Keratinocyte (primary cell): ENCODE data around the gene ZNRD2. TPM values are rescaled to one million over a fixed set of nuclear protein-coding genes. Genes with fewer than 3 reads are reported as not detected.

Experiments
- DNase-seq: peaks from one replicate; pipeline ENCODE4 v3.0.0-alpha.2; 2011; ENCODE audit warnings: low read depth, missing footprints, low spot score
- FAIRE-seq: peaks from 2 replicates; lab custom pipeline; 2011; peaks lifted over from hg19 to GRCh38; lab: Jason Lieb, UNC
- H2AFZ ChIP-seq: 2 replicates; pipeline ENCODE4 v1.6.0; 2012; ENCODE audit warnings: low read length, control low read depth, inconsistent platforms; ENCODE audit not compliant: control insufficient read depth
- H3K27ac ChIP-seq: 2 replicates; pipeline ENCODE4 v1.5.1; 2011; ENCODE audit warnings: low read length; ENCODE audit not compliant: control insufficient read depth, insufficient read depth
- H3K27me3 ChIP-seq: 3 replicates; pipeline ENCODE4 v1.6.0; 2011; ENCODE audit warnings: low read length; ENCODE audit not compliant: control insufficient read depth, insufficient read depth; ENCODE audit errors: extremely low read depth
- H3K36me3 ChIP-seq, 2 experiments: 2 replicates in 1 of 2; 3 replicates in 1 of 2; pipeline ENCODE4 v1.5.1; 2011; ENCODE audit warnings: low read length in 2 of 2, mild to moderate bottlenecking in 1 of 2; ENCODE audit not compliant: control insufficient read depth in 2 of 2, insufficient read depth in 2 of 2; ENCODE audit errors: extremely low read depth in 1 of 2
- H3K4me1 ChIP-seq: 3 replicates; pipeline ENCODE4 v1.5.1; 2011; ENCODE audit warnings: low read length; ENCODE audit not compliant: control insufficient read depth, insufficient read depth; ENCODE audit errors: extremely low read depth
- H3K4me2 ChIP-seq: 3 replicates; pipeline ENCODE4 v1.6.0; 2011; ENCODE audit warnings: low read depth, low read length; ENCODE audit not compliant: control insufficient read depth, insufficient read depth; ENCODE audit errors: extremely low read depth
- H3K4me3 ChIP-seq, 3 experiments: fragments of 200-600 bp in 1 of 3; sonication (generic) in 1 of 3; 2 replicates in 2 of 3; 3 replicates in 1 of 3; pipeline ENCODE4 v1.5.1; 2011 to 2016; ENCODE audit warnings: low read length in 3 of 3, mild to moderate bottlenecking in 3 of 3, control low read depth in 2 of 3, inconsistent platforms in 1 of 3, low read depth in 1 of 3, mixed read lengths in 1 of 3, mixed run types in 1 of 3, moderate library complexity in 1 of 3; ENCODE audit not compliant: control insufficient read depth in 2 of 3, insufficient read depth in 2 of 3; ENCODE audit errors: extremely low read depth in 1 of 3
- H3K79me2 ChIP-seq: 2 replicates; pipeline ENCODE4 v1.6.0; 2012; ENCODE audit warnings: low read length; ENCODE audit not compliant: control insufficient read depth, insufficient read depth
- H3K9ac ChIP-seq: 3 replicates; pipeline ENCODE4 v1.6.0; 2011; ENCODE audit warnings: low read length; ENCODE audit not compliant: control insufficient read depth, insufficient read depth; ENCODE audit errors: extremely low read depth
- H3K9me1 ChIP-seq: 3 replicates; pipeline ENCODE4 v1.6.0; 2011; ENCODE audit warnings: low read length; ENCODE audit not compliant: control insufficient read depth, insufficient read depth; ENCODE audit errors: extremely low read depth
- H3K9me3 ChIP-seq: 2 replicates; pipeline ENCODE4 v1.5.1; 2012; ENCODE audit warnings: low read depth, low read length; ENCODE audit not compliant: control insufficient read depth
- H4K20me1 ChIP-seq: 3 replicates; pipeline ENCODE4 v1.6.0; 2011; ENCODE audit warnings: low read length; ENCODE audit not compliant: control insufficient read depth, insufficient read depth; ENCODE audit errors: extremely low read depth
- CTCF ChIP-seq, 3 experiments: IDR thresholded peaks in 1 of 3; conservative IDR thresholded peaks in 1 of 3; optimal IDR thresholded peaks in 1 of 3; 2 replicates in 2 of 3; 3 replicates in 1 of 3; pipeline versions ENCODE3 to v1.5.1; 2011; ENCODE audit warnings: low read length in 3 of 3, mild to moderate bottlenecking in 3 of 3, moderate library complexity in 2 of 3, control low read depth in 1 of 3, inconsistent platforms in 1 of 3; ENCODE audit not compliant: insufficient read depth in 2 of 3; ENCODE audit errors: extremely low read depth in 1 of 3
- EZH2 ChIP-seq: IDR thresholded peaks from one replicate; pipeline ENCODE4 v1.6.1; 2012; ENCODE audit warnings: inconsistent platforms, mild to moderate bottlenecking, low read length, moderate library complexity
- dilution Hi-C: fragments of 300-500 bp; cut with MboI; formaldehyde crosslinking; loops from one replicate; pipeline ENCODE4 v1.7.0; 2020; ENCODE audit warnings: low sequenced_read_pairs; ENCODE audit not compliant: extremely low pct_ligation_motif_present
- polyA plus RNA-seq, 5 experiments: library from polyadenylated mRNA; depleted of rRNA in 3 of 5; stranded (reverse) in 3 of 5; stranded (forward) in 1 of 5; unstranded in 1 of 5; fragments of >200 nt; gene quantifications; 1 replicate in 1 of 5; 2 replicates in 3 of 5; 3 replicates in 1 of 5; pipeline versions ENCODE4 v1.2.1 to v1.2.3, GENCODE V29; 2011 to 2012; ENCODE audit warnings: missing spikeins in 2 of 5, low read depth in 1 of 5, low replicate concordance in 1 of 5

Gene ZNRD2
- polyA plus RNA-seq, 1 donor (not counting 4 experiments of a cell fraction or from before 2014, with no cell fraction given) = 33.6 TPM

GRCh38 chr11:65532388-65533064 is 37.8 kb upstream of the ZNRD2 start:
- no peak overlapping the region for H3K9ac ChIP-seq
- no peaks in the 10 kb centered on the region for H3K9me3 ChIP-seq
- H3K4me3 ChIP-seq = no peak overlapping the region
- no peaks in the 10 kb centered on the region for H4K20me1 ChIP-seq
- no peak for TF ChIP-seq EZH2
- no peak for TF ChIP-seq CTCF (optimal IDR thresholded peaks at IDR 0.05 in 1 of 3, IDR thresholded peaks at IDR 0.05 in 1 of 3, conservative IDR thresholded peaks at IDR 0.05 in 1 of 3; ENCODE audit: extremely low read depth in 1 of 3, insufficient read depth in 2 of 3, low read length in 3 of 3)
- H3K4me1 ChIP-seq = no peaks in the 10 kb centered on the region
- no peaks in the 10 kb centered on the region for H3K9me1 ChIP-seq
- H3K36me3 ChIP-seq = peaks cover 30 to 32% of the 10 kb centered on the region in 2 experiments
- H3K27ac ChIP-seq = no peak overlapping the region
- H3K79me2 ChIP-seq = peaks cover 3% of the 10 kb centered on the region
- no peak overlapping the region for H2AFZ ChIP-seq
- no peaks in the 10 kb centered on the region for H3K27me3 ChIP-seq
- H3K4me2 ChIP-seq = no peak overlapping the region
- DNase-seq (no peak), FAIRE-seq (no peak)
- dilution Hi-C loops = no loop called here

DNA sequence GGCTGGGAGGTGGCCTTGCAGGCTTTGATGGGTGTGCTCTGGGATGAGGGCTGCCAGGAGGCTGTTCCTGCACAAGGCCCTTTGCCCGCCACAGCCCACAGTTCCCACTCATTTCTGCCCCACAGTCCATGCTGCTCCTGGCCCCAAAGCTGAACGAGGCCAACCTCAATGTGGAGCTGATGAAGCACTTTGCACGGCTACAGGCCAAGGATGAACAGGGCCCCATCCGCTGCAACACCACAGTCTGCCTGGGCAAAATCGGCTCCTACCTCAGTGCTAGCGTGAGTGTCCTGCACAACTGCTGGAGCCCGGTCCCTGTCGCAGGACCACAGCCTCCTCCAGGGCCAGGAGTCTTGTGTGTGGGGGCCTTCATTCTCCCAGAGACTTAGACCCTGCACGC is 35.2 kb upstream of the ZNRD2 start:
- no peaks in the 10 kb centered on the region for H3K79me2 ChIP-seq
- no peaks in the 10 kb centered on the region for H3K27me3 ChIP-seq
- H3K4me1 ChIP-seq = no peaks in the 10 kb centered on the region
- no peak overlapping the region for H3K4me3 ChIP-seq
- H2AFZ ChIP-seq = no peak overlapping the region
- peaks cover 18 to 27% of the 10 kb centered on the region in 2 experiments for H3K36me3 ChIP-seq
- no peak overlapping the region for H3K4me2 ChIP-seq
- no peak overlapping the region for H3K9ac ChIP-seq
- no peaks in the 10 kb centered on the region for H3K9me1 ChIP-seq
- no peak for TF ChIP-seq EZH2
- no peak for TF ChIP-seq CTCF (optimal IDR thresholded peaks at IDR 0.05 in 1 of 3, IDR thresholded peaks at IDR 0.05 in 1 of 3, conservative IDR thresholded peaks at IDR 0.05 in 1 of 3; ENCODE audit: extremely low read depth in 1 of 3, insufficient read depth in 2 of 3, low read length in 3 of 3)
- peaks cover 3% of the 10 kb centered on the region for H4K20me1 ChIP-seq
- FAIRE-seq (no peak), DNase-seq (no peak)
- dilution Hi-C loops = no loop called here
- no peaks in the 10 kb centered on the region for H3K9me3 ChIP-seq
- H3K27ac ChIP-seq = no peak overlapping the region
